ENCODE measurements around the gene FARP2. TPM values are rescaled to one million over a fixed set of nuclear protein-coding genes. Genes with fewer than 3 reads are reported as not detected.

FARP2 gene
- 41.3 and 44.5 TPM in 2 replicates for total RNA-seq

DNA sequence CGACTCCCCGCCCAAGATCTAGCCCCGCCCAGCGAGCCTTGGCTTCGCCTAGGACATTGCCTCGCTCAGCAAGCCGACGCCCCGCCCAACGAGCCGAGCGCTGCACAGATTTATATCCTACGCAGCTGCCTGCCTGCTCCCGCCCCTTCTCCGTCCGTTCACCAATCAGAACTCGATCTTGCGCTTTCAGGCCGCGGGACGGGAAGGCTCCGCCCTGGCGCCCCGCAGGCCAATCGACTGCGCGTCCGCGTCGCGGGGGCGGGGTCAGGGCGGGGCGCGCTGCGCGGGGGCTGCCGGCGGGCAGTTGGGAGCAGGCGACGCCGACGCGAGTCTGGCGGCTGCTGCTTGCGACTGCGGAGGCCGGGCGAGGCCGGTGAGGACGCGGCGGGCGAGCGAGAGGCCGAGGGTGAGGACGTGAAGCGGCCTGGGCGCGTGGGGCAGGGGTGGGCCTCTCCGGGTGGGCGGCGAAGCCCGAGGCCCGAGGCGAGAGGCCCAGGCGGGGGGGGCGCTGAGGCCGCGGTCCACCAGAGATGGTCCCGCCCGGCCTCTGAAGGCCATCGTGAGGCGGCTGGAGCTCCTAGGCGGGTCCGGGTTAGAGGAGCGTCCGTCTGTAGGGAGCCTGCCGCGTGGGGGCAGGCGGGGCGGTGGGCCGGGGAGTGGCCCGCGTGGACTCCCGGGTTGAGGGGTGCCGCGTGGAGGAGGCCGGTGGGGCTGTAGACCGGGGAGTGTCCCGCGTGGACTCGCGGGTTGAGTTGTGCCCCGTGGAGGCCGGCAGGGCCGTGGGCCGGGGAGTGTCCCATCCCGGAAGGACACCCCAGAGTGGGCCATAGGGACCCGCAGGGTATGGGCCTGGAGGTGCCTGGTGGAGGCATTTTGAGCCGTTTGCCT lies at the start of gene FARP2:
FARP2 (plus strand) TSS at position 303 of the 888 bp plus-strand sequence. CDS start 16,823 bp downstream, outside the sequence.
- peaks cover 22% of the 10 kb centered on the region for H4K20me1 ChIP-seq (ENCODE audit: insufficient read depth, low read length)
- no peak for TF ChIP-seq CTCF (IDR thresholded peaks at IDR 0.05; ENCODE audit: extremely low read depth, low read depth, low read length)
- peaks cover 23% of the 10 kb centered on the region for H3K4me1 ChIP-seq (ENCODE audit: insufficient read depth, low read length)
- peak within 1 kb of the TSS; percentile 92 for H3K4me3 ChIP-seq (ENCODE audit: insufficient read depth, low read length)
- H3K9me3 ChIP-seq (ENCODE audit: low read depth, low read length): no peaks in the 10 kb centered on the region
- peak within 1 kb of the TSS; percentile 96 for H3K4me2 ChIP-seq (ENCODE audit: insufficient read depth, low read length)
- H3K27ac ChIP-seq (ENCODE audit: low read depth, low read length): peak within 1 kb of the TSS; percentile 48
- DNase-seq (ENCODE audit: insufficient read length, low spot score, missing footprints): peak; percentile 99
- peaks cover 50% of the 10 kb centered on the region for H3K79me2 ChIP-seq (ENCODE audit: insufficient read depth, low read length)
- H2AFZ ChIP-seq (ENCODE audit: low read length): peak within 1 kb of the TSS; percentile 32
- H3K36me3 ChIP-seq (ENCODE audit: insufficient read depth, low read length): peaks cover 38% of the 10 kb centered on the region
- no peaks in the 10 kb centered on the region for H3K27me3 ChIP-seq (ENCODE audit: insufficient read depth, low read length)

GRCh38 chr2:241307055-241307454 lies 49.0 kb upstream of the FARP2 start:
- Histone ChIP-seq H3K27ac (ENCODE audit: low read depth, low read length) (no peak overlapping the region), H3K79me2 (ENCODE audit: insufficient read depth, low read length) (peaks cover 99% of the 10 kb centered on the region), H3K9me3 (ENCODE audit: low read depth, low read length) (no peaks in the 10 kb centered on the region), H3K27me3 (ENCODE audit: insufficient read depth, low read length) (no peaks in the 10 kb centered on the region), H3K4me3 (ENCODE audit: insufficient read depth, low read length) (no peak overlapping the region), H3K4me1 (ENCODE audit: insufficient read depth, low read length) (peaks cover 26% of the 10 kb centered on the region), H4K20me1 (ENCODE audit: insufficient read depth, low read length) (peaks cover 80% of the 10 kb centered on the region), H3K36me3 (ENCODE audit: insufficient read depth, low read length) (no peaks in the 10 kb centered on the region), H2AFZ (ENCODE audit: low read length) (no peak overlapping the region), H3K4me2 (ENCODE audit: insufficient read depth, low read length) (no peak overlapping the region)
- TF ChIP-seq CTCF (IDR thresholded peaks at IDR 0.05; ENCODE audit: extremely low read depth, low read depth, low read length): no peak
- no peak for DNase-seq (ENCODE audit: insufficient read length, low spot score, missing footprints)

- Histone ChIP-seq H3K27ac (ENCODE audit: low read depth, low read length) (peak overlapping the region; percentile 30), H4K20me1 (ENCODE audit: insufficient read depth, low read length) (peaks cover 75% of the 10 kb centered on the region), H3K27me3 (ENCODE audit: insufficient read depth, low read length) (no peaks in the 10 kb centered on the region), H3K4me1 (ENCODE audit: insufficient read depth, low read length) (peaks cover 27% of the 10 kb centered on the region), H3K79me2 (ENCODE audit: insufficient read depth, low read length) (peaks cover 99% of the 10 kb centered on the region), H3K9me3 (ENCODE audit: low read depth, low read length) (no peaks in the 10 kb centered on the region), H3K4me3 (ENCODE audit: insufficient read depth, low read length) (no peak overlapping the region), H3K4me2 (ENCODE audit: insufficient read depth, low read length) (no peak overlapping the region), H3K36me3 (ENCODE audit: insufficient read depth, low read length) (no peaks in the 10 kb centered on the region), H2AFZ (ENCODE audit: low read length) (no peak overlapping the region)
- DNase-seq (ENCODE audit: insufficient read length, low spot score, missing footprints): peak; percentile 86
- TF ChIP-seq CTCF (IDR thresholded peaks at IDR 0.05; ENCODE audit: extremely low read depth, low read depth, low read length): no peak
These were observed 47.8 kb upstream of the FARP2 start for GRCh38 chr2:241308267-241308666.

DNA sequence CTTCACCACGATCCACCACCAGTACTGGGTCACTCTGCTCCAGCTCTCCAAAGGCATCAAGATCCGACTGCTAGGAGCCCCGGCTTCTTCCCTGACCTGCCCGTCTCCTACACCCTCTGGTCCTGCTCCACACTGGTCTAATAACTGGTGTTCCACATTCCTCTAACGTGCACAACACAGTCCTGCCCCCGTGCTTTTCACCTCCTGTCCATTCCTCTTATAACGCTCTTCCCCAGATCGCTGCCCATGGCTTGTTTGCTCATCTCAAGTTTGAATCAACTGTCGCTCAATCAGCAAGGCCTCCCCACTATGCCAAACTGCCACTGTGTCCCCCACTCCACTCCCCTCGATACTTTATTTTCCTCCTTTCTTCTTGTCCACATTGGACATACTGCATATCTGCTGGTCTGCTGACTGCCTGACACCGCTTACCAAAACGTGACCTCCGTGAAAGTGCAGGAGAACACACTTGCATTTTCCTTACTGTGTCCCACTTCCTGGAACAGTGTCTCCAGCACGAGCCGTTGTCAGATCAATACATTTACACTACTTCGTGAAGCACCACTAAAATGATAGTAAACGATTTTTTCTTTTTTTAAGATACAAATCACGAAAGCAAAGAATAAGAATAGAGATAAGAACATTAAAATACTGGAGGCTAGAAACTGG lies 47.1 kb upstream of the FARP2 start:
- no peak for DNase-seq (ENCODE audit: insufficient read length, low spot score, missing footprints)
- no peak overlapping the region for H3K4me2 ChIP-seq (ENCODE audit: insufficient read depth, low read length)
- peaks cover 33% of the 10 kb centered on the region for H3K4me1 ChIP-seq (ENCODE audit: insufficient read depth, low read length)
- H2AFZ ChIP-seq (ENCODE audit: low read length): no peak overlapping the region
- no peaks in the 10 kb centered on the region for H3K27me3 ChIP-seq (ENCODE audit: insufficient read depth, low read length)
- no peaks in the 10 kb centered on the region for H3K9me3 ChIP-seq (ENCODE audit: low read depth, low read length)
- no peak for TF ChIP-seq CTCF (IDR thresholded peaks at IDR 0.05; ENCODE audit: extremely low read depth, low read depth, low read length)
- H3K27ac ChIP-seq (ENCODE audit: low read depth, low read length): peak overlapping the region; percentile 11
- H4K20me1 ChIP-seq (ENCODE audit: insufficient read depth, low read length): peaks cover 69% of the 10 kb centered on the region
- no peaks in the 10 kb centered on the region for H3K36me3 ChIP-seq (ENCODE audit: insufficient read depth, low read length)
- peaks cover 99% of the 10 kb centered on the region for H3K79me2 ChIP-seq (ENCODE audit: insufficient read depth, low read length)
- H3K4me3 ChIP-seq (ENCODE audit: insufficient read depth, low read length): no peak overlapping the region
